HG03378 (cell line): ENCODE measurements around the gene CNPY1.

Experiments used
- ATAC-seq: cut with Tn5 transposase; IDR thresholded peaks from one replicate; pipeline ENCODE4 v1.9.1; 2021; ENCODE audit warnings: mild to moderate bottlenecking, moderate library complexity; ENCODE audit not compliant: unreplicated experiment

Gene CNPY1

GRCh38 chr7:155469311-155470185 lies 76.8 kb downstream of the CNPY1 start:
- no peak for ATAC-seq

DNA sequence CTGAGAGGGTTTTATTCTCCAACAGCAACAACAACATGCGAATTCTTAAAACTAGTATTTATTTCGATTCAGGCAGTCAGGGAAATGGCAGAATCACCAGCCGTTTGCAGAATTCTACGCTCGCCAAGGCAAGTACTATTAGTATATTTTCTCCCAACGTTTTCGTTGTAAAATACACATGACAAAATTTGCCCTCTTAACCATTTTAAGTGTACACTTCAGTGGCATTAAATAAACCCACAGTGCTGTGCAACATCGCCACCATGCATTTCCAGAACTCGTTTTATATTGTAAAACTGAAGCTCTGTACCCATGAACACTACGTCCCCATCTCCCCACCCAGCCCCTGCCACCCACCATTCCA lies 77.6 kb downstream of the CNPY1 start:
- ATAC-seq = no peak

- no peak for ATAC-seq
Measured at GRCh38 chr7:155467846-155468784, 78.2 kb downstream of the CNPY1 start.

- peak; percentile 60 for ATAC-seq
Measured at GRCh38 chr7:155466814-155467733, 79.3 kb downstream of the CNPY1 start.

- no peak for ATAC-seq
Measured at GRCh38 chr7:155466142-155466813, 80.1 kb downstream of the CNPY1 start.

DNA sequence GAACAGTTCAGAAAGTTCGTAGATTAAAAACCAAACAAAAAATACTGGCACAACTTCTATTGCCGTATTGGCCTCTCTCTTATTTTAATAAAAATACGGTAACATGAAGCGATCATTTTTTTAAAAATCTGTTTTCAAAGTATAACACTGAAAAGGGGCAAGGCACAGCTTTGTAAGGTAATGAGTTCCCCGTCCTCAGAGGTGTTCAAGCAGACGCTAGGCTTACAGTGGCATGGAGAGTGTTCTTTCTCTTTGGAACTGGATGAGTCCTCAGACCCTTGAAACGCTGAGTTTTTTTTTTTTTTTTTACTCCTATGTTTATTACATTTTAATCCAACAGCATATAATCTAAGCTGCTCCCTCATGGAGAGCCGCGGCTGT lies 80.6 kb downstream of the CNPY1 start:
- no peak for ATAC-seq

- ATAC-seq = no peak
Measured at GRCh38 chr7:155464948-155465739, 81.2 kb downstream of the CNPY1 start.

DNA sequence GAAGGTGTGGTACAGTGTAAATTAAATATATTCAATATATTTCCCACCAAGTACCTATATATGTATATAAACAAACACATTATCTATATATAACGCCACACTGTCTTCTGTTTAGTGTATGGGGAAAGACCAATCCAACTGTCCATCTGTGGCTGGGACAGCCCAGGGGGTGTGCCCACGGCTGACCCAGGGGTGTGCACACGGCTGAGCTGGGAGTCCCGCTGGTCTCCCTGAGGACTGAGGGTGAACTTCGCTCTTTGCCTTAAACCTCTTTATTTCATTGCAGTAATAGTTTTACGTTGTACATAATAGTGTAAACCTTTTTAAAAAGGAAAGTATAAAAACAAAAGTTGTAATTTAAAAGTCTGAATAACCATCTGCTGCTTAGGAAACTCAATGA lies 82.2 kb downstream of the CNPY1 start:
- ATAC-seq = no peak

DNA sequence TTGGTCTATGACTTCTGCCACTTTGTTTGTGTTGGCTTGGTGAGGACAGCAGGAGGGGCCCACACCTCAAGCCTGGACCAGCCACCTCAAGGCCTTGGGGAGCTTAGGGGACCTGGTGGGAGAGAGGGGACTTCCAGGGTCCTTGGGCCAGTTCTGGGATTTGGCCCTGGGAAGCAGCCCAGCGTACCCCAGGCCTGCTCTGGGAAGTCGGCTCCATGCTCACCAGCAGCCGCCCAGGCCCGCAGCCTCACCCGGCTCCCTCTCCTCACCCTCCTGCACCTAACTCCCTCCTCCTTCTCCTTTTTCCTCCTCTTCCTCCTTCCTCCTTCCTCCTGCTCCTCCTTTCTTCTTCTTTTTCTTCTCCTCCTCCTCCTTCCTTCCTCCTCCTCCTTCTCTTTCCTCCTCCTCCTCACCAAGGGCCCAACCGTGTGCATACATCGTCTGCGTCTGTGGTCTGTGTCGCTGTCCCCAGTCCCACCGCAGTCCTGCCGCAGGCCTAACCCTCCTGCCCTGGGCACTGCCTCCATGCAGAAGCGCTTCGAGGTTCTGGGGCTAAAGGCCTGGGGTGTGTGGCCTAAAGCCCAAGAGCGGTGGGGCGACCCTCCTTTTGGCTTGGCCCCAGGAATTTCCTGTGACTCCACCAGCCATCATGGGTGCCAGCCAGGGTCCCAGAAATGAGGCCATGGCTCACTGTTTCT lies 83.1 kb downstream of the CNPY1 start:
- no peak for ATAC-seq

GRCh38 chr7:155462163-155462735 lies 84.1 kb downstream of the CNPY1 start:
- no peak for ATAC-seq

DNA sequence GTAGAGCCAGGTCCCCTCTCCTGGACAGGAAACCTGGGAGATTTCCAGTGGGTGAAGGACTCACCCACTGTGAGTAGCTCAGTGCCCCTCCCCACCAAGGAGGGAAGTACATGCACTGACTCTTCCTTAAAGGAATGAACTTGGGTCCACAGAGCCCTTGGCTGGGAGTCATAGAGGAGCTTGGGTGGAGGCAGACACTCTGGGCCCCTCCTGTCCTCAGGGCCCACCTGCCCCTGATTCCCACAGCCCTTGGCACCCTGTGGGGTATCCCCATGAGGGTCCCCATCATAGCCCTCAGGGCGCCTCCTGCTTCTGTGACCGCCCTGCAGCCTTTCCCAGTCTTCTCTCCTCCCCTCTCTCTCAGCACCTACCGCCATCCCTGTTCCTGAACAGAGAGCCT lies 84.7 kb downstream of the CNPY1 start:
- no peak for ATAC-seq

- ATAC-seq = no peak
Measured at GRCh38 chr7:155460926-155461613, 85.3 kb downstream of the CNPY1 start.

- ATAC-seq = no peak
Measured at GRCh38 chr7:155459700-155460461, 86.5 kb downstream of the CNPY1 start.

GRCh38 chr7:155458878-155459699 lies 87.3 kb downstream of the CNPY1 start:
- ATAC-seq = no peak

DNA sequence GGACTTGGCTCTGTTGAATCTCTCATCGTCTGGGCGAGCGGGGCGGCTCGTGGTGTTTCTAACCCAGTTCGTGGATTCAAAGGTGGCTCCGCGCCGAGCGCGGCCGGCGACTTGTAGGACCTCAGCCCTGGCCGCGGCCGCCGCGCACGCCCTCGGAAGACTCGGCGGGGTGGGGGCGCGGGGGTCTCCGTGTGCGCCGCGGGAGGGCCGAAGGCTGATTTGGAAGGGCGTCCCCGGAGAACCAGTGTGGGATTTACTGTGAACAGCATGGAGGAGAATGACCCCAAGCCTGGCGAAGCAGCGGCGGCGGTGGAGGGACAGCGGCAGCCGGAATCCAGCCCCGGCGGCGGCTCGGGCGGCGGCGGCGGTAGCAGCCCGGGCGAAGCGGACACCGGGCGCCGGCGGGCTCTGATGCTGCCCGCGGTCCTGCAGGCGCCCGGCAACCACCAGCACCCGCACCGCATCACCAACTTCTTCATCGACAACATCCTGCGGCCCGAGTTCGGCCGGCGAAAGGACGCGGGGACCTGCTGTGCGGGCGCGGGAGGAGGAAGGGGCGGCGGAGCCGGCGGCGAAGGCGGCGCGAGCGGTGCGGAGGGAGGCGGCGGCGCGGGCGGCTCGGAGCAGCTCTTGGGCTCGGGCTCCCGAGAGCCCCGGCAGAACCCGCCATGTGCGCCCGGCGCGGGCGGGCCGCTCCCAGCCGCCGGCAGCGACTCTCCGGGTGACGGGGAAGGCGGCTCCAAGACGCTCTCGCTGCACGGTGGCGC lies 88.1 kb downstream of the CNPY1 start, which contains the start of gene EN2:
Gene EN2, plus strand, starts transcription at position 19 of the 767 bp plus-strand sequence. Its CDS starts 249 bp downstream, at position 268.
- ATAC-seq = no peak
